ENCODE measurements around the gene KCNB1.

Gene KCNB1

DNA sequence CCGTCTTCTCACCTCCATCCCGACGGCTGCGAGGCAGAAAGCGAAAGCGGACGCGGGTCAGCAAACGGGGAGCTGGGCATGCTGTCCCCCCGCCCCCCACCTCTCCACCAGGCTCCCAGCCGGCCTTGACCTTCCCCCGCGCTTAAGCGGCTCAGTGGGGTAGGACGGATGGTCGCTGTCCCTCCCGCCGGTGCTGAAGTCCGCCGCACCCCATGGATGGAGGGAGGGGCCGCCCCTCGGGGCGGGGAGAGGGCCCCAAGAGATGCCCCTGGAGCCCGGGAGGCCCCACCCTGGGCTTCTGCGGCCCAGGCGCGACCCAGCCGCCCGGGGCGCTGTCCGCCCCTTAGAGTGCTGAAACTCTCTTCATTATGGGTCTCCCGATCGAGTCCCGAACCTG, at the start of gene KCNB1:
TSS of gene KCNB1 (minus strand) at position 48 of the 397 bp plus-strand sequence. CDS start 188 bp downstream, outside the sequence.
- DNase-seq = no peak

DNA sequence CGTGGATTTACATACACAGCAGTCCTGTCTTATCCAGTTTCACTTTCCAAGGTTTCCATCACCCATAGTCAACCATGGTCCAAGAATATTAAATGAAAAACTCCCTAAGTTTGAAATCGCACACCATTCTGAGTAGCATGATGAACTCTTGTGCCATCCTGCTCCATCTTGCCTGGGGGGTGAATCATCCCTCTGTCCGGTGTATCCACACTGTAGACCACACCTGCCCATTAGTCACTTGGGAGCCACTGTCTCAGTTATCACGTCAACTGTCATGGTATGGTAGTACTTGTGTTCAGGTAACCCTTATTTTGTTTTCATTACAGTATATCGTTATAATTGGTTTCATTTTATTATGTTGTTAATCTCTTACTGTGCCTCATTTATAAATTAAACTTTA, 47.0 kb upstream of the KCNB1 start:
- no peak for DNase-seq

DNA sequence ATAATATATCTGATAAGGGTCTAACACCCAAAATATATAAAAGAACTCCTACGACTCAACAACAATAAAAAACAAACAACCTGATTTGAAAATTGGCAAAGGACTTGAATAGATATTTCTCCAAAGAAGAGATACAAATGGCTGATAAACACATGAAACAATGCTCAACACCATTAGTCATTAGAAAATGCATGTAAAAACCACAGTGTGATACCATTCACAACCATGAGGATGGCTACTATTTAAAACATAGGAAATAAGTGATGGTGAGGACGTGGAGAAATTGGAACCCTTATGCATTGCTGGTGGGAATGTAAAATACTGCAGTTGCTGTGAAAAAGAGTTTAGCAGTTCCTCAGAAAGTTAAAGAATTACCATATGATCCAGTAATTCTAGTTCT, 44.1 kb upstream of the KCNB1 start:
- DNase-seq = no peak

DNA sequence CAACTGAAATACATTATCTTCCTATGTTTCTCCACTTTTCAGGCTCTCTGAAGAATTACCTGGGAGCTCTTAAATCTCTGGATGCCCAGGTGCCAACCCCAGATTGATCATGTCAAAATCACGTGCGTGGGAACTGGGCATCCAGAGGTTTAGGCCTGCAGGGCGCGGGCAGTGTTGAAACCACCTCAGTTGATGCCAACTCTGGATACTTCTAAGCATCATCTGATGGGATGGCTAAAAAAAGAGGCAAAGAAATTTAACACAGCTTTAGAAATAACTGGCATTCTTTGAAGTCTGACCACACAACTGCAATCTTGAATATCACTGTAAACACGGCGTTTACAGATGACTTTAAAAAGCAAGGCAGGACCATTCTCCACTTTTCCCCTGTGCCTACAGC, 43.6 kb upstream of the KCNB1 start:
- DNase-seq = no peak

DNA sequence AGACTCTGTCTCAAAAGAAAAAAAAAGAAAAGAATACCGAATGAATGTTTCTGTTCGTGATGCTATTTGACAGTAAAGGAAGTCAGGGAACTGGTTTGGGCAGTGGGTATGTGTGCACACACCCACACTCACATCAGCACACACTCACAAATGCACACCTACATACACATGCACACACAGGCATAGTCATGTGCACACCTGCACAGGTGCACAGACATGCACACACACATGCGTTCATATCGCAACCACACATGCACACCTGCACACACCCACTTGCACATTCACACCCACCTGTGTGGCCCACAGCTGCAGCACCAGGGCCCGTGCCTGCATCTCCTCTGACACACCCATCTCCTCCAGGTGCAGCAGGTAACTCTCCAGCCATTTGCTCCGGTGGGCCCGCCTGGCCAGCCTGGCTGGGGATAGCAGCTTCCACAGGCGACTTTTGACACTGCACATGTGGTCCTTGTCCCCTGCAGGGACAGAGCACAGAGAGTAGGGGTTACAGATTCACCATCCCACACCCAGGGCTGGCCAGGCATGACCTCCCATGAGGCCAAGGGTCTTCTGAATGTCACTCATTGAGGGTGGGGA, 41.4 kb upstream of the KCNB1 start:
- DNase-seq = no peak

DNA sequence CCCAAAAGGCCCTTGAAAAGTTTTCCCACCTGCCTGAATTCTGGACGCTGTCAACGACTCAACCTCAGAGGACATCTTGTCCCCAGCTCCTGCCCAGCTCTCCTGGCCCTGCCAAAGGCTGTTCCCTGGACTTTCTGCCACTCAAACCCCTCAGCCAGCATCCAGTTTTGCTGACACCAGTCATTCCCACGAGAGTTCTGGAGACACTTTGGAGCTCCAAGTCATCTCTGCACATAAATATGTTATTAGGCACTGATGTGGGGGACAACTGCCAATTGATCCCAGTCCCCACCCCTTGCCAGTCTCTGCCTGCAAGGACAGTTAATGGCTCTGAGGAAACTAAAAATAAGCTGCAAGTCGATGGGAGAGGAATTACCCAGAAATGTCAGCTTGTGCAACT, 38.9 kb upstream of the KCNB1 start:
- no peak for DNase-seq

DNA sequence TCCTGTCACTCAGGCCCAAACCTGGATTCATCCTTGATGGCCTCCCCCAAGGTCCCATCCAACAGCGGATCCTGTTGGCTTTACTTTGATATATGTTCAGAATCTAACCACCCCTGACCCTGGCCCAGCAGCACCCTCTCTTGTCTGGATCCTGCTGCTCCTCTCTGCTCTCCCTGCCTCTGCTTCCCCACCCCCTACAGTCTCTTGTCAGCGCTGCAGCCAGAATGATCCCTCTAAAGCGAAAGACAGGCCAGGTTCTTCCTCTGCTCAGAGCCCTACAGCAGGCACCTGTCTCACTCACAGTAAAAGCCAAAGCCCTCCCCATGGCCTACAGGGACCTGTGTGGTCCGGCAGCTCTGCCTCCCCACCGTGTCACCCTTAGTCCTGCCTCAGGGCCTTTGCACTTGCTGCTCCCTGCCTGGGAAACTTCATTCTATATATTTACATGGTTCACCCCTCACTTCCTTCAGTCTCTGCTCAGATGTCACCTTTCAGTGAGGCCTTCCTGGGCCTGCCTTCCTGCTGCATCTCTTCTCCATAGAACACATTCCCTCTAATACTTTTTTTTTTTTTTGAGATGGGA, 37.4 kb upstream of the KCNB1 start:
- DNase-seq = no peak

DNA sequence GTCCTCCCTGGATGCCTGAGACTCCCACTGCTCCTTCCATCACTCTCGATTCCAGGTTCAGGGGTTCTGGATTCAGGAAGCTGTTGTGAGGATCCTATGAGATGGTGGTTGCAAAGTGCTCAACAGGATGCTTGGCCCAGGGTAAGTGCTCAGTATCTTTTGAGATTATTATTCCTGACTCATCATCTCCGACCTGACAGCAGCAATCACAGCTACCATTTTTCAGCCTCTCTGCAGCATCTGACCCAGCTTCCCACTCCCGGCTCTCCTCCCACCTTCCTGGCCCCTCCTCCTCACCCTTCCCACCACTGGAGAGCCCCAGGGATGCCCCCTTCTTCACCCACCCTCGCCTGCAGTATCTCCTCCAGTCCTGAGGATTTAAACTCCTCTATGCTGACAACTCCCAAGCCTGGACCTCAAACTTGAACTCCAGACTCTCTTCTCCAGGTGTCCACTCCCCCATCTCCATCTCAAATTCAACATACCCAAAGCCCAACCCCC, 36.8 kb upstream of the KCNB1 start:
- no peak for DNase-seq

DNA sequence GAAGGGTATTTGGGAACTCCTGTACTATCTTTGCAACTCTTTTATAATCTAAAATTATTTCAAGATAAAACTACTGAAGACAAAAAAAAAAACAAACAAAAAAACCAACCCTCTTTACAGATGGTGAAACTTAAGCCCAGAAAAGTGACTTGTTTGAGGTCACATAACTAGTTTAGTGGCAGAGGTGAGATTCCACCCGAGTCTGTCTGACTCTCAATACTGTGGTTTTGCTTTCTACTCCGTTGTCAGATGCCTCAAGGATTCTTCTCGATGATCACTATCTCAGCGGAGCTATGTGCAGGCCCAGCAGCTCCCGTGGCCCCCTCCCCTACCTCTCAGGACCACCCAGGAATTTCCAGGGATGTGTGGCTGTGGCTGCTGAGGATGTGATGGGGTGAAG, 36.1 kb upstream of the KCNB1 start:
- no peak for DNase-seq

DNA sequence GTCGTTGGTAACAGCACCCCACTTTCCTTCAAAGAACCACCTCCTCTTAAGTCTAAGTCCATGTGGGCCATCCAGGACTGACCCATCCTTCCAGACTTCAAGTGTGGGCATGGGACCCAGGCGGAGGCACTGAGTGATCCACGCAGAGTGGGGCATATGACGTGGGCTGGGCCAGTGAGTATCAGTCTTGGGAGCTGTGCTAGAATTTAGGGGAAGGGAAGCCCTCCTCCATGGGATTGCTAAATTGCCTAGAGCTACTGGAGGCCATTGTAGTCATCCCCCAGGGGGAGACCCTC, 35.3 kb upstream of the KCNB1 start:
- DNase-seq = no peak

DNA sequence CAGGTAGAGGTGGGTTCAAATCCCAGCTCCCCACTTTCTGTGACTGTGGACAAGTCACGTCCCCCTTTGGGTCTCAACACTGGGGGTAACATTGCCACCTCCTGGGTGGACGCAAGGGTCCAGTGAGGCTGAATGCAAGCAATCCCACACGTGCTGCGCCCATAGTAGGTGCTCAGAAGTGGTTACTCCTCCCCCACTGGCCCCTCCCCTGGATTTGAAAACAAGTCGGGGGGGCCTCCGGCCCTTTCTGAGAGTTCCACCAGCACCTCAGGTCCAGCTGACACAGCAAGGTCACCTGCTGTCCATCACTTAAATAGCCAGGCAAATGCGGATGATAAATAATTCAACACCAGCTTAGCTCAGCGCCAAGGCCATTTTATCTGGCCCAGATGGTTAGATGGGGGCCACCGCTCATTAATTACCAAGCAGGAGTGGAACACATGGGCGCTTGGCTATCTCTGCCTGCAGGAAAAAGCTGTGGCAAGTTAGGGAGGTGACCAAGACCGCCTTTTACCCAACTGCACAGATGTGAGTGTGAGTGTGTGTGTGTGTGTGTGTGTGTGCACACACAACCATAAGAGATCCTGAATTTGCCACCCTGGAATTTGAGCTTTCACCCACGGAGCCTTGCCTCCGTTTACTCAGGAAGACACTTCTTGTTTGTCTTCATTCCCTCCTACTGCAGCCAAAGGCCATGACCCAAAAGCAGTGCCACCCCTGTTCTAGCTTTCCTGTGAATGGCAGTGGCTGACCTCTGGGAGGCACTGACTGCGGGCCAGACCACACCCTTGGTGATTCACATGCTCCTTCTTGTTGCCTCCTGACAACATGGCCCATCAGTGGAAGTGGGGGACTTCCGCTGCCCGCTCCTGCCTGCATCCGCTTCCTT, 34.7 kb upstream of the KCNB1 start:
- DNase-seq = no peak

DNA sequence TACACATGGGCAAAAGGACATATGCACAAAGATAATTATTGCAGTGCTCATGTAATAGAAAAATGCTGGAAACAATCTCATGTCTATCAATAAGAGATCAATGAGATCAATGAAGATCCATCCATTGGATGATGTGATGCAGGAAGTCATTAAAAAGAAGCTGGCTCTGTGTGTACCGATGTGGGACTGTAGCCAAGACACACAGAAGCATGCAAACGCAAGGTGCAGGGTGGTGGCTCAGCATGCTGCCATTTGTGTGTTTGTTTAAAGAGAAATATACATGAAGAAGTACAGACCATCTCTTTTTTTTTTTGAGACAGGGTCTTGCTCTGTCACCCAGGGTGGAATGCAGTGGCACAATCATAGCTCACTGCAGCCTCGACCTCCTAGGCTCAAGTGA, 33.1 kb upstream of the KCNB1 start:
- DNase-seq = no peak

DNA sequence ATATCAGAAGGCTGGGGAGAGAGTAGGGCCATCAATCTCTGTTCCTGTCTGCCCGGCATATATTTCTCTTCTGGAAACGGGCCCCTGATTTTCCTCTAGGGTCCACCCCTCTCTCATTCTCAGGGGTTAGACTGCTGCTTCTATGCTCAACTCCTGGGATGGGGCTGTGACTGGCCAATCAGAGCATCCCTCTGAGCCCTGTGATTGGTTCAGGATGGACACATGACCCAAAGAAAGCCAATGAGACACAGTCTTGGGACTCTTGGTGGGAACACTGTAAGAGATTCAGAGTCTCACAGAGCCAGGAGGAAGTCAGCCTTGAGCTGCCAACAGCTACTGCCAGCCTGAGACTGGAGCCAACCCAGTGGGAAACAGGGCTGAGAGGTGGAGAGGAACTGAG, 31.0 kb upstream of the KCNB1 start:
- DNase-seq = no peak

DNA sequence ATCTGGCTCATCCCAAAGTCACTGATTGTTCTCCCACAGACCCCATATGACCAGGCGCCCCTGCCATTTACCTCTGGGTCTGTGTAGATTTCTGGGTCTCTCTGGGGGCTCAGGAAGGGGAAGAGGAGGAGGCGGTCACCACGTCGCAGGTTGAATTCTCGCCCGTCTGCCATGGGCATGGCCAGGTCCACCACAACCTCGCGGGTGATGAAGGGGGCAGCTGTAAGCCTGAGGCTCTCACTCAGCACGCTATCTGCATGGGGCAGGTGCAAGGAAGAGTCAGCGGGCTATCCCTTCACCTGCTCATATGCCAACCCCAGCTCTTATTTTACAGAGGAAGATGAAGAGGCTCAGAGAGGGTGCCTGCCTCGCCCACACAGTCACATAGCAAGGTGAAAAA, 30.5 kb upstream of the KCNB1 start:
- no peak for DNase-seq

DNA sequence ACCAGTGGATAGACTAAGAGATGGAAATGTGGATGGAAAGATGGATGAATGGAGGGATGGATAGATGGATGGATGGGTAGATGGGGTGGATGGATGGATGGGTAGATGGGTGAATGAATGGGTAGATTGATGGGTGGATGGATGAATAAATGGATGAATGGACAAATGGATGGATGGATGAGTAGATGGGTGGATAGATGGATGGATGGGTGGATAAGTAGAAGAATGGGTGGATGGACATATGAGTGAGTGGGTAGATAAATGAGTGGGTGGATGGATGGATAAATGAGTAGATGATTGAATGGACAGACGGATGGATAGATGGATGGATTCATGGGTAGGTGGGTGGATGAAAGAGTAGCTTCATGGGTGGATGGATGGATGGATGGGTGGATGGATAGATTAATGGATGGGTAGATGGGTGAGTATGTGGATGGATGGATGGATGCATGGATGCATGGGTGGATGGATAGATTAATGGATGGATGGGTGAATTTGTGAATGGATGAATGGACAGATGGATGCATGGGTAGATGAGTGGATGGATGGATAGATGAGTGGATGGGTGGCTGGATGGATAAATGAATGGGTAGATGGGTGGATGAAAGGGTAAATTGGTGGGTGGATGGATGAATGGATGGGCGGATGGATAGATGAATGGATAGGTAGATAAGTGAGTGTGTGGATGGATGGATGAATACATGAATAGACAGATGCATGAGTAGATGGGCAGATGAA, 29.5 kb upstream of the KCNB1 start:
- DNase-seq = no peak

DNA sequence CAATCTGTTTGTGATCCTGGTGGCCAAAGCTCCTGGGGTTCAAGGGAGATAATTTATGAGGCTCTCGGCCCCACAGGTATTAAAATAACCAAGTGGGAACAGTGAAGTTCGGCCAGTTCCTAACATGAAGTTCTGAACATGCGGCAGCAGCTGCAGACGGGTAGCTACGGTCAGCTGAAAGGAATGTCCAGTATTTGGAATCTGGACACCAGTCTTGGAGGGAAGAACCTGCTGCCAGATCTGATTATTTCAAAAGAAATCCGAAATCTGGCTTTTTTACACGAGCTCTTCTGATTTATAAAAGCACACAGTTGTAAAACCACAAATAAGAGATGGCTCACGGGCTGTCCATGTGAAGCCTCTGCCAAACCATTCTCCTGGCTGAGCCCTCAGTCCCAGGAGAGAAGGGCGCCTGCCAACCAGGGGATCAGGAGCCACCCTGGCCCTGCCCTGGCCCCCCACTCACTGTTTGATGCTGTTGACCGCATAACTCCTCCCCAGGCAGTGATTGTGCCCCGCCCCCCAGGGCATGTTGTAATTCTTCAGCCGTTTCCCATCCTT, 28.2 kb upstream of the KCNB1 start:
- DNase-seq = no peak

DNA sequence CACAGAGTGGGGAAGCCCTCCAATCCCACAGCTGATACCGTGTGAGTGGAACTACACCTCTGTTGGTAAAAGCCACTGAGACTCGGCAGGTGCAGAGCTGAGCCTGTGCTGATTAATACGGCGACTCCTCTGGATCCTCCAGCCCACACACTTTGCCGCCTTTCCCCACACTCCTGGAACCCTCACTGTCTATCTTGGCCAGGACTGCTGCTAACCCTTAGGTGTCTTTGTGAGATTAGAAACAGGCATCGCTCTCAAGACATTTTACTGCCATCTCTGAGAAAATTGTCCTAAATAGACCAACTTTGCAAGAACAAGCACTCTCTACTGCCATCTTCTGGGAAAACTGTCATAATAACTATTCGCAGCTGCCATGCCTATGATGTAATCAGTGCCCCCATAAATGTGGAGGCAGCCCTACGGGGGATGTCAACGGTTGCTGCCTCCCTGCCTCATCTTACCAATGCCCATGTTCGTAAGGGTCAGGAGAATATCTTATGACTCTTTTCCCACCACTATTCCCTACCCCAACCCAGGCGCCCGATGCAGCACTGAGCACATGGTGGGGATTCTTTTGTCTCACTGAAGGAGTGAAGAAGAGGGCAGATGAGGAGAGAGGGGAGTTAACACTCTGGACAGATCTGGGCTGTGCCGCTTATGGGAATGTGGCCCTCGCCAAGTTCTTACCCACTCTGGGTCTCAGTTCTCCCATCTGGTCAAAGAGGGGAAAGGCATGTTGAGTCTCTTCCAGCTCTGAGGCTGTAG, 26.1 kb upstream of the KCNB1 start:
- DNase-seq = peak; percentile 26

DNA sequence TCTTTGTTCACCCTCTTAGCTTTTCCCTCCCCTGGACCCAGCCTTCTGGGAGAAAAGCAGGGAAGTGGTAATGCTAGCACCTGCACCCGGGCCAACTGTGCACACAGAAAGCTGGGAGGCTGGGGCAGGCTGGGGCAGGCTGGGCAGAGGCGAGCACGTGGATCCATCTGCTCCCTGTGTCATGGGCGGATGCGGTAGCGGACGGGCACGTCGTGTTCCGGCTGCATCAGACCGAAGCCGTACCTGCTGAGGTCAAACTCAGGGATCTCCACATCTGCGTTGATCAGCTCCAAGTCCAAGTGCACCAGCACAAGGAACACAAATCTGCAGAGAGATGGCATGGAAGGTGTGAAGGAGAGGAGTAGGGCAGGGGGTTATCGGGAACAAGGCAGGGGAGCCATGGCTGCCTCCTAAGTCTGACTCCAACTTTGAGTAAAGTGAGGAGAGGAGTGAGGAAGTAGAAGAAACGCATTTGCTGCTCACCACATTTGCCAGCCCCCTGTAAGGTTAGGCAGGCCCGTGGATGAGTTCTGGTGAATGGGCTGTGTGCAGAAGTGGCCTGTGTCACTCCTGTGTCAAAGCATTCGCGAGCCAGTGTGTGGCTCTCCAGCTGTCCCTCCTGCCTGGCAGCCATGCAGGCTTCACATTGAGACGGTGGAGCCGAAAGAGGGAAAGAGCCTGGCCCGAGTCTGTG, 25.4 kb upstream of the KCNB1 start:
- DNase-seq = no peak

DNA sequence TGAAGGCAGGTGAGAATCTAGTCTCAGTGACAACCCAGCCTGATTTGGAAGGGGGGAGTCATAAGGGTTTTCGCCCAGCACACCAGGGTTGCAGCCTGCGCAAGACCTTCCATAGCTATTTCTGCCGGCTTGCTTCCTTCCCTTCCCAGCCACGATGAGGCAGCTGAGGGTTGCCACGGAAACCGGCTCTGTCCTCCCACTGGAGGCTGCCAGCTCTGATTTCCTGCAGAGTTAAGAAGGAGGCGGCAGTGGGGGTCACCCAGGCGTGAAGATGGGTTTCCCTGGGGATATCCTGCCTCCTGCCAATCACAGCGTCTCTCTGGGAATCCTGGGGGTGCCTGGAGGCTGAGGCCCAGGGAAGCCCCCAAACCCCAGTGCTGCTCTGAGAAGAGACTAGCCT, 23.1 kb upstream of the KCNB1 start:
- DNase-seq = peak; percentile 31

DNA sequence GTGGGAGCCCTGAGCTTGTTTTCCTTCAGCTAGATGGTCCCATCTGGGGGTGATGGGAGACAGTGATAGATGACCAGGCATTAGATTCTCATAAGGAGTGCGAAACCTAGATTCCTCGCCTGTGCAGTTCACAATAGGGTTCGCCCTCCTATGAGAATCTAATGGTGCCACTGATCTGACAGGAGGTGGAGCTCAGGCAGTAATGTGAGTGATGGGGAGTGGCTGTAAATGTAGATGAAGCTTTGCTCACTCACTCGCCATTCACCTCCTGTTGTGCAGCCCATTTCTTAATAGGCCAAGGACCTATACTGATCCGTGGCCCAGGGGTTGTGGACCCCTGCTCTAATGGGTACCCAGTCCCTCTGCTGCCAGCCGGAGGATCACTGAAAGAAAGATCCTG, 20.7 kb upstream of the KCNB1 start:
- no peak for DNase-seq

DNA sequence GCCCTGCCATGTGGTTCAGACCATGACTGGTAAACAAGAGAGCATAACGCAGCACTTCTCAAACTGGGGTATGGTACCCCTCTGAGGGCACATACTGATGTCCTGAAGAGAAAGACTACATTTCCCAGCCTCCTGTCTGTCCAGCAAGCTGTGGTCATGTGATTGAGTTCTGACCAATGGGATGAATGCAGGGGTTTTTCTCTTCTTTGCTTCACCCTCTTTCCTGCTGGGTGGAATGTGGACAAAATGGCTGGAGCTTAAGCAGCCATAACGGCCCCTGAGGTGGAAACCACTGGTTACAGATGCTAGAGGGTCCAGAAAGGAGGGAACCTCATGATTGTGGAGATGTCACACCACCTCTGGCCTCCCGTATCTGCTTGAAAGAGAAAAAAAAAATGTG, 19.4 kb upstream of the KCNB1 start:
- no peak for DNase-seq

DNA sequence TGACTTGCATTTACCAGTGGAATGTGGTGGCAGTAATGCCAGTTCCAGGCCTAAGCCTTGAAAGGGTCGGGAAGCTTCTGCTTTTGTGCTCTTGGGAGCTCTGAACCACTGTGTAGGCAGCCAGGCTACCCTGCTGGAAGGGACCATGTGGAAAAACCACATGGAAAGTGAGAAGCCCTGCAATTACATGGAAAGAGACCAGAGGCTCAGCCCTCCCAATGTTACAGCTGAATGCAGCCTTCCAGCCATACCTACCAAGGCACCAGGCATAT, 14.9 kb upstream of the KCNB1 start:
- no peak for DNase-seq
